ENCODE measurements around the gene RNF19B.
"Not testable (repeated sequence)": the region's sequence is repeated elsewhere in the genome, so short reads cannot be mapped to it uniquely, and the experiment has no call there.

The RNF19B gene

GRCh38 chr1:32978854-32979253 is 14.2 kb upstream of the RNF19B start:
- no peak for TF ChIP-seq CTCF (IDR thresholded peaks at IDR 0.05; ENCODE audit: low read depth, low read length, missing control alignments)
- H3K4me3 ChIP-seq (replicated peaks; ENCODE audit: low read depth, low read length) = no peak overlapping the region
- no peak for DNase-seq (ENCODE audit: extremely low read depth, low read depth)

- TF ChIP-seq CTCF (IDR thresholded peaks at IDR 0.05; ENCODE audit: low read depth, low read length, missing control alignments) = no peak
- DNase-seq (ENCODE audit: extremely low read depth, low read depth) = no peak
- no peak overlapping the region for H3K4me3 ChIP-seq (replicated peaks; ENCODE audit: low read depth, low read length)
Measured at GRCh38 chr1:32977546-32978087, 13.0 kb upstream of the RNF19B start.

GRCh38 chr1:32975055-32975454 is 10.4 kb upstream of the RNF19B start:
- H3K4me3 ChIP-seq (replicated peaks; ENCODE audit: low read depth, low read length); DNase-seq (ENCODE audit: extremely low read depth, low read depth): not testable (repeated sequence)

GRCh38 chr1:32973458-32973857 is 8.8 kb upstream of the RNF19B start:
- peak overlapping the region; percentile 41; the same call in 1 of the 2 replicates for H3K4me3 ChIP-seq (replicated peaks; ENCODE audit: low read depth, low read length)
- DNase-seq (ENCODE audit: extremely low read depth, low read depth) = not testable (repeated sequence)

- TF ChIP-seq CTCF (IDR thresholded peaks at IDR 0.05; ENCODE audit: low read depth, low read length, missing control alignments) = no peak
- DNase-seq (ENCODE audit: extremely low read depth, low read depth) = no peak
- peak overlapping the region; percentile 41 for H3K4me3 ChIP-seq (replicated peaks; ENCODE audit: low read depth, low read length)
Measured at GRCh38 chr1:32972814-32973428, 8.3 kb upstream of the RNF19B start.

- TF ChIP-seq CTCF (IDR thresholded peaks at IDR 0.05; ENCODE audit: low read depth, low read length, missing control alignments) = no peak
- no peak for DNase-seq (ENCODE audit: extremely low read depth, low read depth)
Measured at GRCh38 chr1:32971576-32971975, 7.0 kb upstream of the RNF19B start.

GRCh38 chr1:32971156-32971555 is 6.5 kb upstream of the RNF19B start:
- no peak for TF ChIP-seq CTCF (IDR thresholded peaks at IDR 0.05; ENCODE audit: low read depth, low read length, missing control alignments)

More at GRCh38 chr1:32971576-32971975, 7.0 kb upstream of the RNF19B start:
- no peak overlapping the region for H3K4me3 ChIP-seq (replicated peaks; ENCODE audit: low read depth, low read length)

GRCh38 chr1:32969566-32969965 is 5.0 kb upstream of the RNF19B start:
- TF ChIP-seq CTCF (IDR thresholded peaks at IDR 0.05; ENCODE audit: low read depth, low read length, missing control alignments) = no peak
- DNase-seq (ENCODE audit: extremely low read depth, low read depth) = no peak
- no peak overlapping the region for H3K4me3 ChIP-seq (replicated peaks; ENCODE audit: low read depth, low read length)

More at GRCh38 chr1:32971156-32971555, 6.5 kb upstream of the RNF19B start:
- no peak overlapping the region for H3K4me3 ChIP-seq (replicated peaks; ENCODE audit: low read depth, low read length)
- no peak for DNase-seq (ENCODE audit: extremely low read depth, low read depth)
